Spleen (tissue), 13 donors: ENCODE measurements around the gene LSS. TPM values are rescaled to one million over a fixed set of nuclear protein-coding genes. Genes with fewer than 3 reads are reported as not detected.

Experiments
- DNase-seq: peaks from one replicate; pipeline ENCODE4 v3.0.0-alpha.2; 2020
- H3K27ac ChIP-seq, 8 donors: fragments of 200-600 bp; sonication (generic) in 7 of 8; 1 replicate in 4 of 8; 2 replicates in 4 of 8; pipeline versions ENCODE4 v1.5.0 to v1.8.0; 2016 to 2021; ENCODE audit warnings: inconsistent platforms in 4 of 8, mild to moderate bottlenecking in 4 of 8, moderate library complexity in 1 of 8
- H3K27me3 ChIP-seq, 7 donors: fragments of 200-600 bp; sonication (generic) in 6 of 7; replicated peaks in 1 of 7; 1 replicate in 4 of 7; 2 replicates in 3 of 7; pipeline versions ENCODE4 v1.5.0 to v1.8.0; 2016 to 2021; ENCODE audit warnings: inconsistent platforms in 3 of 7, mild to moderate bottlenecking in 1 of 7
- H3K36me3 ChIP-seq, 6 donors: fragments of 200-600 bp; sonication (generic) in 5 of 6; 1 replicate in 4 of 6; 2 replicates in 2 of 6; pipeline versions ENCODE4 v1.5.0 to v1.8.0; 2016 to 2021; ENCODE audit warnings: inconsistent platforms in 2 of 6
- H3K4me1 ChIP-seq, 6 donors: fragments of 200-600 bp; sonication (generic) in 5 of 6; 1 replicate in 3 of 6; 2 replicates in 3 of 6; pipeline versions ENCODE4 v1.5.0 to v1.8.0; 2016 to 2021; ENCODE audit warnings: inconsistent platforms in 3 of 6
- H3K4me3 ChIP-seq, 8 donors: fragments of 200-600 bp; sonication (generic) in 7 of 8; 1 replicate in 4 of 8; 2 replicates in 4 of 8; pipeline versions ENCODE4 v1.5.0 to v1.8.0; 2016 to 2021; ENCODE audit warnings: inconsistent platforms in 4 of 8, mild to moderate bottlenecking in 4 of 8, moderate library complexity in 2 of 8
- H3K9me3 ChIP-seq, 8 donors: fragments of 200-600 bp; sonication (generic) in 7 of 8; 1 replicate in 4 of 8; 2 replicates in 4 of 8; pipeline versions ENCODE4 v1.5.0 to v1.8.0; 2016 to 2021; ENCODE audit warnings: inconsistent platforms in 4 of 8
- POLR2A ChIP-seq, 3 donors: fragments of 450-650 bp; IDR thresholded peaks; one replicate each; pipeline ENCODE4 v1.5.1; 2017; ENCODE audit warnings: antibody characterized with exemption in 3 of 3, mild to moderate bottlenecking in 1 of 3
- POLR2AphosphoS5 ChIP-seq, 3 donors: sonication (generic); formaldehyde crosslinking; IDR thresholded peaks; one replicate each; pipeline ENCODE4 v1.5.1; 2017; ENCODE audit warnings: antibody characterized with exemption in 3 of 3
- WGBS, 5 donors: extraction: QIAGEN DNeasy Blood & Tissue Kit in 3 of 5; methylation state at CpG; one replicate each; pipeline versions ENCODE4 v1.1.5 to v1.1.7; 2013 to 2018; 5-methylcytosine and 5-hydroxymethylcytosine counted together
- intact Hi-C: fragments of 100-400 bp; cut with DNase I; formaldehyde crosslinking; loops from one replicate; pipeline ENCODE4 v1.15.0; 2023; ENCODE audit warnings: low total_unique reads
- long read RNA-seq, 2 donors: transcript quantifications; one replicate each; lab custom pipeline, GENCODE V29; 2026
- polyA plus RNA-seq, 3 donors: library from polyadenylated mRNA; stranded (reverse); fragments of 200-250 nt; gene quantifications; one replicate each; pipeline ENCODE4 v1.2.1, GENCODE V29; 2013
- total RNA-seq, 7 donors: library from RNA; depleted of rRNA in 3 of 7; stranded (reverse); fragments of >200 nt in 3 of 7; fragmentation: NEBNext Ultra II Directional in 4 of 7; extraction: Animal tissue kit (Norgen Biotek cat#: 25700) in 4 of 7; gene quantifications; one replicate each; pipeline versions ENCODE4 v1.1.0 to v1.2.1, GENCODE V29; 2016 to 2021
- TF ChIP-seq, protein P1 (sequence below), 11 experiments: fragments of 200-600 bp in 7 of 11; fragments of 450-650 bp in 4 of 11; sonication (generic) in 4 of 11; IDR thresholded peaks in 8 of 11; conservative IDR thresholded peaks in 3 of 11; 1 replicate in 7 of 11; 2 replicates in 4 of 11; pipeline versions ENCODE4 v1.4.0 to v1.8.0; 2016 to 2021; ENCODE audit warnings: antibody characterized with exemption in 11 of 11, inconsistent platforms in 4 of 11, mild to moderate bottlenecking in 1 of 11
- donor health status: healthy with polysubstance abuse.
- donor health status: DM: no; HTN: no; CAD: no; lungs with moderate emphysema.
- donor health status: DM: no; HTN: no; CAD: no.
- donor health status: Bipolar disorder and iron deficiency.
- donor health status: healthy.
- donor health status: DM: no; HTN: no; CAD: no.
- donor health status: DM: yes; HTN: yes; CAD: no.

The LSS gene
- total RNA-seq (10 to 100 TPM; 18.2 to 31.2 (median 28.8) TPM), polyA plus RNA-seq (10 to 100 TPM in 1 of 3 donors, 1 to 10 TPM in 2; 6.3 to 17.5 (median 9.8) TPM)
- long read RNA-seq, donor 1, full-length matches to known transcripts, result 2 of 2 reads
- long read RNA-seq, donor 1, partial matches to known transcripts, result 0 of 2 reads
- long read RNA-seq, donor 1, other reads (novel, unspliced or antisense), result 0 of 2 reads
- long read RNA-seq, donor 2, full-length matches to known transcripts, result 2 of 2 reads
- long read RNA-seq, donor 2, partial matches to known transcripts, result 0 of 2 reads
- long read RNA-seq, donor 2, other reads (novel, unspliced or antisense), result 0 of 2 reads

DNA sequence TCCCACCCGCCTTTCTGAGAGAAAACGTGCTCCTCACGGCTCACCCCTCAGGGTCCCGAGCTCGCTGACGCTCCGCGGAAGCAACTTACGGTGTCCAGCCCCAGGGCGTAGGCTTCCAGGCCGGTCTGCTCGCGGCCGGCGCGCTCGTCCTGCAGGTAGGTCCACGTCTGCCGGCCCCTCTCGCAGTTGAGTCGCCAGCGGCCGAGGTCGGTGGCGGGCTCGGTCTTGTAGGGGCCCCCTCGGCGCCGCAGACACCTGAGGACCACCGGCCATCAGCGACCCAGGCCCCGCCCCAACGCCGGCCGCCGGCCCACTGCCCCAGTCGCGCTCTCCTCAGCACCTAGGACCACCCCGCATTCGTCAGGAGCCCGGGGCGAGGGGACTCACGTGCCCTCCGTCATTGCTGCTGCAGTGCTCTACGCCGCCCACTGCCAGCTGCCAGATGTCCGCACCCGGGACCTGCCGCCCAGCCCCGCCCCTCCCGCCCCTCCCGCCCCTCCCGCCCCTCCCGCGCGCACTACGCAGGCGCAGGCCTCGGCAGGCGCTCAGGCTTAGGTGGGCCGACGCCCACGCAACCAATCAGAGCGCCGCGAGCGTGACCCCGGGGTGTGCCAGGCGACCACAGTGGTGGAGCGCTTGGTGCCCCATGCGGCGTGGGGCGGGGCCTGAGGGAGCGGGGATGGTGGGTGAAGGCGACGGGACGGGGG is at the start of gene LSS:
Gene LSS, minus strand, starts transcription at position 430 of the 707 bp plus-strand sequence. Its CDS starts 29 bp downstream, at position 401.
- peak; percentile 100 for DNase-seq
- Histone ChIP-seq H3K4me1 (peaks cover 6 to 46% (median 29%) of the 10 kb centered on the region in 6 donors), H3K9me3 (no peaks in the 10 kb centered on the region), H3K27me3 (no peaks in the 10 kb centered on the region), H3K36me3 (peaks cover 0 to 26% (median under 1%) of the 10 kb centered on the region in 6 donors), H3K27ac (peak within 1 kb of the TSS; percentile 61 to 89 (median 79)), H3K4me3 (peak within 1 kb of the TSS; percentile 88 to 99 (median 96))
- intact Hi-C loops, result no loop called here
- TF ChIP-seq POLR2AphosphoS5 (IDR thresholded peaks at IDR 0.05) (peak; percentile 77 to 79 (median 79)), POLR2A (IDR thresholded peaks at IDR 0.05) (no peak)
- TF ChIP-seq, protein P1, sequence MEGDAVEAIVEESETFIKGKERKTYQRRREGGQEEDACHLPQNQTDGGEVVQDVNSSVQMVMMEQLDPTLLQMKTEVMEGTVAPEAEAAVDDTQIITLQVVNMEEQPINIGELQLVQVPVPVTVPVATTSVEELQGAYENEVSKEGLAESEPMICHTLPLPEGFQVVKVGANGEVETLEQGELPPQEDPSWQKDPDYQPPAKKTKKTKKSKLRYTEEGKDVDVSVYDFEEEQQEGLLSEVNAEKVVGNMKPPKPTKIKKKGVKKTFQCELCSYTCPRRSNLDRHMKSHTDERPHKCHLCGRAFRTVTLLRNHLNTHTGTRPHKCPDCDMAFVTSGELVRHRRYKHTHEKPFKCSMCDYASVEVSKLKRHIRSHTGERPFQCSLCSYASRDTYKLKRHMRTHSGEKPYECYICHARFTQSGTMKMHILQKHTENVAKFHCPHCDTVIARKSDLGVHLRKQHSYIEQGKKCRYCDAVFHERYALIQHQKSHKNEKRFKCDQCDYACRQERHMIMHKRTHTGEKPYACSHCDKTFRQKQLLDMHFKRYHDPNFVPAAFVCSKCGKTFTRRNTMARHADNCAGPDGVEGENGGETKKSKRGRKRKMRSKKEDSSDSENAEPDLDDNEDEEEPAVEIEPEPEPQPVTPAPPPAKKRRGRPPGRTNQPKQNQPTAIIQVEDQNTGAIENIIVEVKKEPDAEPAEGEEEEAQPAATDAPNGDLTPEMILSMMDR (IDR thresholded peaks at IDR 0.05 in 8 of 11, conservative IDR thresholded peaks at IDR 0.05 in 3 of 11), result no peak
- WGBS, 5 donors, result 0 to 1% (median 0%) methylated on average over 16 to 77 of the region's 77 CpGs

DNA sequence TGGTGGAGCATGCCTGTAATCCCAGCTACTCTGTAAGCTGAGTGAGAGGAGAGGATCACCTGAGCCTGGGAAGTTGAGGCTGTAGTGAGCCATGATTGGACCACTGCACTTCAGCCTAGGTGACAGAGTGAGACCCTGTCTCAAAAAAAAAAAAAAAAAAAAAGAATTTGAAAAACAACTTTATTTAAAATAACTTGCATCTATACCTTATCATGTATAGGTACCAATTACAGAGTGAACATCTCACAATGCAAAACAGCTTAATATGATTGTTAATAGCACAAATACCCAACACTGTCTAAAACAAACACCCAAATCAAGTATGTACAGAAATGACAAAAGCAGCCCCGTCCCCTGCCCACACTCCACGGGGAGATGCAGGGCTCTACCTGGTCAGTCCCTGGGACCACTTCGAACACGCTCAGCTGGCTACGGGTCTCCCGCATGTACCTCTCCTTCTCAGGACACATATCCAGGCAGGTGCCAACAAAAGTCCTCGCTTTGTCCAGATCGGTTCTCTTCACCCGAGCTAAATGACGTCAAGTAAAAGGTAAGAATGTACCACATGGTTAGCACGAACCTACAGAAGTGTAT is 46.3 kb upstream of the LSS start:
- intact Hi-C loops, result no loop called here
- WGBS, 5 donors, result 91 to 96% (median 95%) methylated on average over 11 of the region's 11 CpGs
- H3K27me3 ChIP-seq, result no peaks in the 10 kb centered on the region

DNA sequence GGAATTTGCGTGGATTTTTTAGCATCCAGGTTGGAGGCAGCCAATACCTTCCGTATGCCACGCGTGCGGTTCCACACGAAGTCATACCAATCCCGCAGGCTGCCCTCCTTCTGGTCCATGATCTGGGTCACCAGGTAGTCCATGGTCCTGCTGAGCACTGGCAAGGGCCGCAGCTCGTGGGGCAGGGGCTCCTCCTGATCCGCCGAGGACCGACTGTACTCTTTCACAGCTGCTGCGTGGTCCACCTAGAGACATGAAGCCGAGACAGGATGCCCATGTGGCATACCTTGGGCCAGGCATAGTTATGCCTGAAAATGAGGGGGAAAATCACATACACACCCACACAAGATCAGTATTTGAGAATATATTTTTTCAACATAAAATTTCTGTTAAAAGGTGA is 44.8 kb upstream of the LSS start:
- 93 to 98% (median 97%) methylated on average over 14 of the region's 14 CpGs for WGBS, 5 donors
- DNase-seq, result no peak
- Histone ChIP-seq H3K27ac (no peak overlapping the region), H3K4me1 (no peaks in the 10 kb centered on the region), H3K36me3 (peaks cover 8 to 100% (median 99%) of the 10 kb centered on the region in 6 donors), H3K27me3 (no peaks in the 10 kb centered on the region), H3K9me3 (no peaks in the 10 kb centered on the region), H3K4me3 (no peak overlapping the region)
- TF ChIP-seq POLR2A (IDR thresholded peaks at IDR 0.05) (no peak), POLR2AphosphoS5 (IDR thresholded peaks at IDR 0.05) (no peak)
- TF ChIP-seq, protein P1 (IDR thresholded peaks at IDR 0.05 in 8 of 11, conservative IDR thresholded peaks at IDR 0.05 in 3 of 11), result no peak
- intact Hi-C loops, result no loop called here

More for the DNA sequence above, 46.3 kb upstream of the LSS start:
- no peak overlapping the region for H3K27ac ChIP-seq
- peaks cover 13 to 100% (median 99%) of the 10 kb centered on the region in 6 donors for H3K36me3 ChIP-seq
- no peaks in the 10 kb centered on the region for H3K9me3 ChIP-seq
- TF ChIP-seq POLR2A (IDR thresholded peaks at IDR 0.05) (no peak), POLR2AphosphoS5 (IDR thresholded peaks at IDR 0.05) (no peak)
- TF ChIP-seq, protein P1 (IDR thresholded peaks at IDR 0.05 in 8 of 11, conservative IDR thresholded peaks at IDR 0.05 in 3 of 11), result no peak
- no peak for DNase-seq
- peaks cover 0 to 7% (median 0%) of the 10 kb centered on the region in 6 donors for H3K4me1 ChIP-seq
- no peak overlapping the region for H3K4me3 ChIP-seq
